Measurements from ENCODE around the gene ANGPTL2. TPM values are rescaled to one million over a fixed set of nuclear protein-coding genes. Genes with fewer than 3 reads are reported as not detected.
A peak's percentile ranks its signal among the peaks of the same experiment; 100 is the strongest.

The ANGPTL2 gene
- polyA plus RNA-seq, 1 of the 3 experiments (the other 2 are of a cell fraction): 12.3 TPM

GRCh38 chr9:127107929-127108876, 14.2 kb downstream of the ANGPTL2 start:
- peaks cover 0 to 32% of the 10 kb centered on the region in 2 experiments; a peak in 2 of 4 replicates for H3K4me1 ChIP-seq (ENCODE audit: control insufficient read depth in 1 of 2, insufficient read depth in 2 of 2, low read depth in 1 of 2, low read length in 1 of 2)
- H3K4me3 ChIP-seq (ENCODE audit: low read depth in 2 of 2, low read length in 1 of 2): no peak overlapping the region
- H3K4me2 ChIP-seq: no peak overlapping the region
- H3K27ac ChIP-seq (ENCODE audit: low read depth in 2 of 2, low read length in 1 of 2): no peak overlapping the region
- no peak for TF ChIP-seq FOXJ3 (CRISPR knock-in tag; IDR thresholded peaks at IDR 0.05)
- TF ChIP-seq RFX5 (IDR thresholded peaks at IDR 0.05; ENCODE audit: low read length): no peak
- no peak for TF ChIP-seq POLR2AphosphoS5 (IDR thresholded peaks at IDR 0.05; ENCODE audit: low read depth, low read length)
- no peak for TF ChIP-seq CTCF (IDR thresholded peaks at IDR 0.05)
- TF ChIP-seq SIN3A (IDR thresholded peaks at IDR 0.05; ENCODE audit: borderline replicate concordance, low read depth, low read length): no peak
- no peak for TF ChIP-seq USF1 (IDR thresholded peaks at IDR 0.05; ENCODE audit: borderline replicate concordance, low read depth)
- CTCF ChIA-PET: interaction anchor here (0.8 to 1.6 kb wide), 3 partner anchors 13 to 168 kb away, joined by 3 to 4 read pairs (median 4); no protein-coding TSS in a partner anchor
- 98% methylated on average over 32 of the region's 38 CpGs for WGBS (ENCODE audit: low lambda C conversion rate)
- H3K79me2 ChIP-seq (ENCODE audit: insufficient read depth): no peaks in the 10 kb centered on the region
- H3K9me3 ChIP-seq: no peaks in the 10 kb centered on the region
- no peaks in the 10 kb centered on the region for H3K9me2 ChIP-seq
- H3K27me3 ChIP-seq (ENCODE audit: insufficient read depth): no peaks in the 10 kb centered on the region
- no peak overlapping the region for H2AFZ ChIP-seq (ENCODE audit: low read depth)
- H3F3A ChIP-seq (replicated peaks; ENCODE audit: insufficient read depth): no peaks in the 10 kb centered on the region
- H3K36me3 ChIP-seq (replicated peaks in 1 of 2; ENCODE audit: control insufficient read depth in 1 of 2, insufficient read depth in 2 of 2, low read length in 1 of 2): peaks cover 0 to 11% of the 10 kb centered on the region in 2 experiments
- no peak for DNase-seq
- POLR2A ChIA-PET: interaction anchor here (0.6 kb wide), 2 partner anchors 25 to 47 kb away, joined by 3 to 4 read pairs; no protein-coding TSS in a partner anchor
- no peaks in the 10 kb centered on the region for H4K20me1 ChIP-seq (ENCODE audit: insufficient read depth)
- H3K9ac ChIP-seq: no peak overlapping the region

- peaks cover 0 to 11% of the 10 kb centered on the region in 2 experiments for H3K36me3 ChIP-seq (replicated peaks in 1 of 2; ENCODE audit: control insufficient read depth in 1 of 2, insufficient read depth in 2 of 2, low read length in 1 of 2)
Observed at GRCh38 chr9:127107171-127107928, 15.1 kb downstream of the ANGPTL2 start.

More at GRCh38 chr9:127107171-127107928, 15.1 kb downstream of the ANGPTL2 start:
- Histone ChIP-seq H3K79me2 (ENCODE audit: insufficient read depth) (no peaks in the 10 kb centered on the region), H4K20me1 (ENCODE audit: insufficient read depth) (no peaks in the 10 kb centered on the region), H3K9me2 (no peaks in the 10 kb centered on the region), H3F3A (replicated peaks; ENCODE audit: insufficient read depth) (no peaks in the 10 kb centered on the region), H3K4me1 (ENCODE audit: control insufficient read depth in 1 of 2, insufficient read depth in 2 of 2, low read depth in 1 of 2, low read length in 1 of 2) (peaks cover 0 to 32% of the 10 kb centered on the region in 2 experiments; a peak in 2 of 4 replicates), H3K9ac (no peak overlapping the region), H3K4me2 (no peak overlapping the region), H3K4me3 (ENCODE audit: low read depth in 2 of 2, low read length in 1 of 2) (no peak overlapping the region), H3K9me3 (no peaks in the 10 kb centered on the region), H3K27me3 (ENCODE audit: insufficient read depth) (no peaks in the 10 kb centered on the region), H2AFZ (ENCODE audit: low read depth) (no peak overlapping the region), H3K27ac (ENCODE audit: low read depth in 2 of 2, low read length in 1 of 2) (peak overlapping the region in 1 of 2 experiments; percentile 56; a peak in 1 of 4 replicates)
- TF ChIP-seq PBX3 (IDR thresholded peaks at IDR 0.05) (no peak), IRF3 (IDR thresholded peaks at IDR 0.05; ENCODE audit: low read depth, low read length) (no peak), RFX5 (IDR thresholded peaks at IDR 0.05; ENCODE audit: low read length) (no peak), JUND (IDR thresholded peaks at IDR 0.05) (no peak), NFIC (IDR thresholded peaks at IDR 0.05; ENCODE audit: borderline replicate concordance) (no peak), FOXJ3 (CRISPR knock-in tag; IDR thresholded peaks at IDR 0.05) (no peak), FOXM1 (IDR thresholded peaks at IDR 0.05; ENCODE audit: low read depth) (no peak), ELF1 (IDR thresholded peaks at IDR 0.05) (no peak)
- no peak for DNase-seq
- WGBS (ENCODE audit: low lambda C conversion rate): 96% methylated on average over 11 of the region's 11 CpGs
- CTCF ChIA-PET: interaction anchor here (0.7 to 1.6 kb wide), 7 partner anchors 17 to 167 kb away, joined by 3 to 4 read pairs (median 3); no protein-coding TSS in a partner anchor
- POLR2A ChIA-PET: interaction anchor here (0.6 to 1.8 kb wide), 3 partner anchors 16 to 46 kb away, joined by 3 to 10 read pairs (median 4); partner anchors contain the start of gene ANGPTL2

Data from SK-N-SH (cell line).